Fibroblast of peridontal ligament (primary cell): Measurements from ENCODE around the gene PNMA8B.

Experiments
- DNase-seq: peaks from one replicate; pipeline ENCODE4 v3.0.0-alpha.2; 2010; ENCODE audit errors: extremely low read depth

The PNMA8B gene

GRCh38 chr19:46460055-46460454 lies 35.6 kb downstream of the PNMA8B start:
- no peak for DNase-seq

- DNase-seq, result no peak
Observed at GRCh38 chr19:46456930-46457329, 38.7 kb downstream of the PNMA8B start.

- no peak for DNase-seq
Observed at GRCh38 chr19:46454244-46454643, 41.4 kb downstream of the PNMA8B start.

GRCh38 chr19:46453661-46454060 lies 42.0 kb downstream of the PNMA8B start:
- no peak for DNase-seq

- no peak for DNase-seq
Observed at GRCh38 chr19:46452186-46452585, 43.5 kb downstream of the PNMA8B start.

GRCh38 chr19:46451352-46451751 lies 44.3 kb downstream of the PNMA8B start:
- no peak for DNase-seq

DNA sequence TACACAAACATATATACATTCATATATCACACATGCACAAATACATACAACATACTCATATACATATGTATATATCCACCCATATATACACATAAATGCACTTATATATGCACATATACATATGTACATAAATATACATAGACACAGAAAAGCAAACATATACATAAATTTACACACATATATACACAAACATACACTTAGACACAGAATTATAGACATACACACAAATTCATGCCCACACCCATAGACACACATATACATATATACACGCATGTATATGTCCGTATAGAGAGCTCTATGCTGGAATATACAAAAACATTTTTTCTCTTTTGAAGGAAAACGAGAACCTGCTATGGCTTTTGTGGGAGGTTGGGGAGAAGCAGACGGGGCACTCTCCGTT lies 44.9 kb downstream of the PNMA8B start:
- no peak for DNase-seq

- DNase-seq, result no peak
Observed at GRCh38 chr19:46449228-46449627, 46.4 kb downstream of the PNMA8B start.

DNA sequence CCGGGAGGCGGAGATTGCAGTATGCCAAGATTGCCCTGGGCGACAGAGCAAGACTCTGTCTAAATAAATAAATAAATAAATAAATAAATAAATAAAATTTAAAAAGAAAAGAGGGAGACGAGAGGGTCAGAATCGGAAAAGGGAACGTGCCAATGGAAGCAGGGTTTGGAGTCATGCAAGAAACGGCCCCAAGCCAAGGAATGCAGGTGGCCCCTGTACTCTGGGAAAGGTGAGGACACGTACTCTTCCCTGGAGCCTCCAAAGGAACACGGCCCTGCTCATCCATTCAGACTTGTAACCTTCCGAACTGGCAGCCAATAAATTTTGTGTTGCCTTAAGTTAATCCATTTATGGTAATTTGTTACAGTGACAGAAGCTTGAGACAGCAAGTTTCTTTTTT lies 47.1 kb downstream of the PNMA8B start:
- DNase-seq, result no peak

DNA sequence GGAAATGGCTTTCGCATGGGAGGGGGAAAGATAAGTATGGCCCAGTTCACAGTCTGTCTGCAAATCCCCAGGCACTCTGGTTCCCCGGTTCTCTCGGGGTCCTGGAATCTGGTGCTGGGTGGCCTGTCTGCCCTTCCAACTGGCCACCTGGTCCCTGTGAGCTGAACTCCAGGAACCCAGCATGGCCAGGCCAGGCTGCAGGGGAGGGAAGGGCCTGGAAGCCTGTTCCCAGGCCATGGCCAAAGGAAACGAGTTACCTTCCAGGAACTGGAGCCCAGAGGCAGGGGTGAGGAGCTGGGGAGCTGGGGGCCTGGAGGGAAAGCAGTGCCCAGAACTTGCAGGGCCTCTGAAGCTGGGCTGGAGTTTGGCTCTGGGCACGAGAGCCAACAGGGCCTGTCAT lies 47.8 kb downstream of the PNMA8B start:
- DNase-seq, result no peak

DNA sequence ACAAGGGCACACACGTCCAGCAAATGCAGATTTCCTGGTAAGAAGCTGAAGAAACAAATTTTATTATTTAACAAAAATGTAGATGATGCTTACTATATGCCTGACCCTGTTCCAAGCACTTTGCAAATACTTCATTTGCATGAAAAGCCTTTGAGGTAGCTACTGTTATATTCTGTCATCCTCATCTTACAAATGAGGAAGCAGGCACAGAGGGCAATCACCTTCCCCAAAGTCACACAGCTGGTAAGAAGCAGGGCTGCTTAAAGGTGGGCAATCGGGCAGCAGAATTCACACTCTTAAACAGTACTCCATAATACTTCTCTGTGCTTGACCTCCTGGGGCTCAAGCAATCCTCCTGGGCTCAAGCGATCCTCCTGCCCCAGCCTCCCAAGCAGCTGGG lies 48.7 kb downstream of the PNMA8B start:
- no peak for DNase-seq

DNA sequence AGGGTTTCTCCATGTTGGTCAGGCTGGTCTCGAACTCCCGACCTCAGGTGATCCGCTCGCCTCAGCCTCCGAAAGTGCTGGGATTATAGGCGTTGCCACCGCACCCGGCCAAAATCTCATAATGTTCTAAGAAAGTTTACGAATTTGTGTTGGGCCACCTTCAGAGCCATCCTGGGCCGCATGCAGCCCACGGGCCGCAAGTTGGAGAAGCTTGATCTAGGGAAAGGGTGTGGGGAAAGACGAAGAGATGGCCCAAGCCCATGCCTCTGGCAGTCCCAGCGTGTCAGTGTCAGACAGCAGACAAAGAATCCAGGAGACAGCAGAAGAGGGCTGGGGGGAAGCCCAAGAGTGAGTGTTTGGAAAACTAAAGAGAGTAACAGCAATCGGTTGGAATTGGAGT lies 49.6 kb downstream of the PNMA8B start:
- DNase-seq, result no peak

- peak; percentile 78 for DNase-seq
Observed at GRCh38 chr19:46442808-46443450, 52.7 kb downstream of the PNMA8B start.

GRCh38 chr19:46441866-46442265 lies 53.8 kb downstream of the PNMA8B start:
- DNase-seq, result no peak
